Endothelial cell of umbilical vein (primary cell): ENCODE results near the gene CNTN5. TPM values are rescaled to one million over a fixed set of nuclear protein-coding genes. Genes with fewer than 3 reads are reported as not detected.

Experiments used
- BruUV-seq: library from RNA; stranded (reverse); fragments of 400-500 nt; replicated peaks from 2 replicates; lab custom pipeline; 2021; lab: Mats Ljungman, UMichigan
- CTCF ChIA-PET: fragments of 300-600, 350-600 bp; sonication (Branson Sonifier 250); formaldehyde crosslinking; loops from one replicate; lab custom pipeline; 2021; ENCODE audit warnings: antibody characterized with exemption, inconsistent platforms; lab: Charles Lee
- POLR2A ChIA-PET: fragments of 300-600, 350-600 bp; sonication (Branson Sonifier 250); formaldehyde crosslinking; loops from one replicate; lab custom pipeline; 2021; ENCODE audit warnings: antibody characterized with exemption, inconsistent platforms; lab: Charles Lee
- DNase-seq: peaks from one replicate; pipeline ENCODE4 v3.0.0-alpha.2; 2011; ENCODE audit warnings: low read depth, low spot score
- FAIRE-seq: peaks from 2 replicates; lab custom pipeline; 2011; peaks lifted over from hg19 to GRCh38; lab: Jason Lieb, UNC
- H2AFZ ChIP-seq: 2 replicates; pipeline ENCODE4 v1.6.0; 2012; ENCODE audit warnings: low read depth, low read length, control low read depth, inconsistent platforms
- H3K27ac ChIP-seq: 2 replicates; pipeline ENCODE4 v1.5.1; 2011; ENCODE audit warnings: low read depth, mild to moderate bottlenecking, control low read depth, low read length, moderate library complexity; ENCODE audit not compliant: insufficient read depth
- H3K27me3 ChIP-seq, 2 experiments: 2 replicates each; pipeline versions ENCODE4 v1.6.0 to v1.6.1; 2011; ENCODE audit warnings: low read length in 2 of 2, mixed read lengths in 1 of 2; ENCODE audit not compliant: control insufficient read depth in 2 of 2, insufficient read depth in 2 of 2
- H3K36me3 ChIP-seq, 2 experiments: 2 replicates in 1 of 2; 3 replicates in 1 of 2; pipeline ENCODE4 v1.5.1; 2011; ENCODE audit warnings: low read length in 2 of 2, mild to moderate bottlenecking in 1 of 2, moderate library complexity in 1 of 2; ENCODE audit not compliant: control insufficient read depth in 2 of 2, insufficient read depth in 2 of 2; ENCODE audit errors: extremely low read depth in 1 of 2
- H3K4me1 ChIP-seq: 3 replicates; pipeline ENCODE4 v1.5.1; 2011; ENCODE audit warnings: mild to moderate bottlenecking, low read length; ENCODE audit not compliant: control insufficient read depth, insufficient read depth; ENCODE audit errors: extremely low read depth
- H3K4me2 ChIP-seq: 2 replicates; pipeline ENCODE4 v1.6.1; 2011; ENCODE audit warnings: low read length, control low read depth, mixed read lengths; ENCODE audit not compliant: insufficient read depth
- H3K4me3 ChIP-seq, 3 experiments: fragments of 200-600 bp in 1 of 3; sonication (generic), shearing (Covaris generic) in 1 of 3; replicated peaks in 1 of 3; 2 replicates each; pipeline ENCODE4 v1.5.1; 2011 to 2016; ENCODE audit warnings: control low read depth in 3 of 3, low read length in 3 of 3, mild to moderate bottlenecking in 2 of 3, inconsistent platforms in 1 of 3, low read depth in 1 of 3, moderate library complexity in 1 of 3; ENCODE audit not compliant: insufficient read depth in 1 of 3
- H3K79me2 ChIP-seq: 2 replicates; pipeline ENCODE4 v1.6.0; 2012; ENCODE audit warnings: low read length, inconsistent platforms; ENCODE audit not compliant: control insufficient read depth, insufficient read depth
- H3K9ac ChIP-seq: replicated peaks from 2 replicates; pipeline ENCODE3; 2011; ENCODE audit warnings: low read length, control low read depth; ENCODE audit not compliant: insufficient read depth; ENCODE audit errors: extremely low read depth
- H3K9me1 ChIP-seq: replicated peaks from 3 replicates; pipeline ENCODE4 v1.6.0; 2011; ENCODE audit warnings: mild to moderate bottlenecking, low read length; ENCODE audit not compliant: control insufficient read depth, insufficient read depth; ENCODE audit errors: extremely low read depth
- H3K9me3 ChIP-seq: replicated peaks from 2 replicates; pipeline ENCODE4 v1.5.1; 2012; ENCODE audit warnings: low read length, inconsistent platforms; ENCODE audit not compliant: control insufficient read depth, insufficient read depth
- H4K20me1 ChIP-seq: replicated peaks from 2 replicates; pipeline ENCODE3; 2011; ENCODE audit warnings: mild to moderate bottlenecking, low read length; ENCODE audit not compliant: control insufficient read depth, insufficient read depth; ENCODE audit errors: extremely low read depth
- CTCF ChIP-seq, 2 donors: IDR thresholded peaks; 1 replicate in 1 of 2; 2 replicates in 1 of 2; pipeline ENCODE4 v1.5.1; 2011; ENCODE audit warnings: low read length in 2 of 2, mild to moderate bottlenecking in 2 of 2, moderate library complexity in 2 of 2, control low read depth in 1 of 2, inconsistent platforms in 1 of 2, low read depth in 1 of 2; ENCODE audit not compliant: insufficient read depth in 1 of 2; ENCODE audit errors: extremely low read depth in 1 of 2
- EZH2 ChIP-seq: IDR thresholded peaks from 2 replicates; pipeline ENCODE4 v1.6.1; 2012; ENCODE audit warnings: borderline replicate concordance, low read depth, mild to moderate bottlenecking, moderate library complexity, low read length, inconsistent platforms; ENCODE audit not compliant: severe bottlenecking
- FOS ChIP-seq: IDR thresholded peaks from 2 replicates; pipeline ENCODE4 v1.6.1; 2011; ENCODE audit warnings: mild to moderate bottlenecking, low read length, moderate library complexity, borderline replicate concordance; ENCODE audit not compliant: insufficient read depth
- GATA2 ChIP-seq: IDR thresholded peaks from 2 replicates; pipeline ENCODE4 v1.7.0; 2011; ENCODE audit warnings: low read depth, mild to moderate bottlenecking, moderate library complexity, mixed read lengths, low read length; ENCODE audit not compliant: insufficient read length, insufficient read depth
- JUN ChIP-seq: IDR thresholded peaks from 2 replicates; pipeline ENCODE4 v1.6.1; 2011; ENCODE audit warnings: borderline replicate concordance, low read depth; ENCODE audit not compliant: insufficient read length, insufficient read depth
- MAX ChIP-seq: IDR thresholded peaks from 2 replicates; pipeline ENCODE4 v1.6.1; 2011; ENCODE audit not compliant: insufficient read depth, insufficient read length
- MYC ChIP-seq: IDR thresholded peaks from one replicate; pipeline ENCODE4 v1.6.1; 2011; ENCODE audit warnings: mild to moderate bottlenecking, low read depth, low read length
- POLR2A ChIP-seq: IDR thresholded peaks from 2 replicates; pipeline ENCODE4 v1.6.1; 2012; ENCODE audit warnings: low read depth, mild to moderate bottlenecking, control low read depth, low read length
- POLR2AphosphoS5 ChIP-seq: IDR thresholded peaks from 2 replicates; pipeline ENCODE4 v1.6.1; 2012; ENCODE audit warnings: low read depth, mild to moderate bottlenecking, control low read depth, low read length, moderate library complexity; ENCODE audit not compliant: insufficient read depth
- dilution Hi-C: fragments of 300-500 bp; cut with MboI; formaldehyde crosslinking; loops from one replicate; pipeline ENCODE4 v1.15.0; 2019; ENCODE audit warnings: low sequenced_read_pairs; ENCODE audit not compliant: extremely low pct_ligation_motif_present
- intact Hi-C: fragments of 100-400 bp; cut with micrococcal nuclease; formaldehyde crosslinking; loops from one replicate; pipeline ENCODE4 v1.10.0; 2022
- polyA plus RNA-seq, 4 experiments: library from polyadenylated mRNA; depleted of rRNA in 3 of 4; stranded (reverse) in 3 of 4; unstranded in 1 of 4; fragments of >200 nt; gene quantifications; 2 replicates each; pipeline versions ENCODE4 v1.2.1 to v1.2.3, GENCODE V29; 2011 to 2012; ENCODE audit warnings: missing spikeins in 1 of 4
- total RNA-seq: library from RNA; stranded (reverse); gene quantifications from 2 replicates; pipeline ENCODE4 v1.2.3, GENCODE V29; 2021

The CNTN5 gene
- total and polyA plus RNA-seq, 2 donors (not counting 3 experiments of a cell fraction or from before 2014, with no cell fraction given): not detected

GRCh38 chr11:100188137-100188783 is 1167.5 kb downstream of the CNTN5 start:
- ChIA-PET POLR2A (no interaction called here), CTCF (no interaction called here)
- no TSS peak for BruUV-seq
- FAIRE-seq (no peak), DNase-seq (no peak)
- Histone ChIP-seq H3K9me1 (no peaks in the 10 kb centered on the region), H3K79me2 (no peaks in the 10 kb centered on the region), H3K27me3 (no peaks in the 10 kb centered on the region), H3K36me3 (no peaks in the 10 kb centered on the region), H3K9me3 (peaks cover 2% of the 10 kb centered on the region), H4K20me1 (no peaks in the 10 kb centered on the region), H3K4me2 (no peak overlapping the region), H2AFZ (no peak overlapping the region), H3K4me3 (no peak overlapping the region), H3K9ac (no peak overlapping the region), H3K4me1 (no peaks in the 10 kb centered on the region), H3K27ac (no peak overlapping the region)
- dilution Hi-C loops: no loop called here
- TF ChIP-seq JUN (no peak), FOS (no peak), CTCF (IDR thresholded peaks at IDR 0.05; ENCODE audit: extremely low read depth in 1 of 2, insufficient read depth in 1 of 2, low read depth in 1 of 2, low read length in 2 of 2) (no peak), POLR2AphosphoS5 (no peak), EZH2 (no peak), MAX (no peak), POLR2A (no peak), MYC (no peak), GATA2 (no peak)
- intact Hi-C loops: no loop called here
